HEK293 (cell line): ENCODE results near the gene PLCG2.

Source experiments
- CTCF ChIA-PET: fragments of 350-600 bp; formaldehyde crosslinking; extraction: SDS; loops from one replicate; lab custom pipeline; 2021; ENCODE audit warnings: antibody characterized with exemption; lab: Yijun Ruan, JAX
- POLR2A ChIA-PET: fragments of 300-600 bp; formaldehyde crosslinking; extraction: SDS; loops from one replicate; lab custom pipeline; 2020; ENCODE audit warnings: antibody characterized with exemption, inconsistent platforms; lab: Yijun Ruan, JAX
- H3K27ac ChIP-seq: fragments of 200-500 bp; sonication (Bioruptor generic); 2 replicates; pipeline ENCODE4 v1.5.1; 2014; ENCODE audit warnings: low read depth, low read length, control low read depth, inconsistent platforms; ENCODE audit errors: extremely low read depth
- H3K36me3 ChIP-seq, 2 experiments: fragments of 200-500 bp in 1 of 2; sonication (Bioruptor generic) in 1 of 2; 1 replicate in 1 of 2; 2 replicates in 1 of 2; pipeline ENCODE4 v1.5.1; 2014 to 2017; ENCODE audit warnings: inconsistent platforms in 2 of 2, low read length in 2 of 2; ENCODE audit not compliant: control insufficient read depth in 2 of 2, insufficient read depth in 1 of 2
- H3K4me1 ChIP-seq: fragments of 200-500 bp; sonication (Bioruptor generic); 2 replicates; pipeline ENCODE4 v1.5.1; 2014; ENCODE audit warnings: mild to moderate bottlenecking, low read length, inconsistent platforms; ENCODE audit not compliant: control insufficient read depth, insufficient read depth
- H3K4me3 ChIP-seq: 2 replicates; pipeline ENCODE4 v1.5.1; 2011; ENCODE audit warnings: low read depth, mild to moderate bottlenecking, control low read depth, low read length, moderate library complexity
- H3K9me3 ChIP-seq: fragments of 200-500 bp; sonication (Bioruptor generic); 2 replicates; pipeline ENCODE4 v1.5.1; 2014; ENCODE audit warnings: low read depth, low read length, inconsistent platforms; ENCODE audit not compliant: control insufficient read depth, insufficient read depth
- MYNN ChIP-seq: fragments of 450-650 bp; formaldehyde crosslinking; IDR thresholded peaks from 2 replicates; pipeline ENCODE4 v1.5.1; 2016; ENCODE audit warnings: missing biosample characterization, missing genetic modification characterization, borderline replicate concordance
- OVOL3 ChIP-seq: fragments of 450-650 bp; formaldehyde crosslinking; IDR thresholded peaks from 2 replicates; pipeline ENCODE4 v1.5.1; 2016; ENCODE audit warnings: missing biosample characterization, missing genetic modification characterization
- TCF7L2 ChIP-seq: IDR thresholded peaks from 2 replicates; pipeline ENCODE4 v1.6.1; 2011; ENCODE audit warnings: low read depth, mild to moderate bottlenecking, inconsistent platforms, low read length, moderate library complexity, borderline replicate concordance
- ZBTB7A ChIP-seq: fragments of 450-650 bp; formaldehyde crosslinking; IDR thresholded peaks from 2 replicates; pipeline ENCODE4 v1.5.1; 2016; ENCODE audit warnings: low read depth, missing biosample characterization, missing genetic modification characterization
- ZFHX2 ChIP-seq: fragments of 450-650 bp; formaldehyde crosslinking; conservative IDR thresholded peaks from 2 replicates; pipeline ENCODE4 v1.5.1; 2016; ENCODE audit warnings: missing biosample characterization, missing genetic modification characterization
- ZNF10 ChIP-seq: fragments of 450-650 bp; formaldehyde crosslinking; IDR thresholded peaks from 2 replicates; pipeline ENCODE4 v1.5.1; 2017; ENCODE audit warnings: missing biosample characterization, missing genetic modification characterization
- ZNF140 ChIP-seq: fragments of 450-650 bp; formaldehyde crosslinking; IDR thresholded peaks from 2 replicates; pipeline ENCODE4 v1.5.1; 2016; ENCODE audit warnings: missing biosample characterization, missing genetic modification characterization
- ZNF175 ChIP-seq: fragments of 450-650 bp; formaldehyde crosslinking; IDR thresholded peaks from 2 replicates; pipeline ENCODE4 v1.5.1; 2016; ENCODE audit warnings: missing biosample characterization, missing genetic modification characterization
- ZNF24 ChIP-seq: fragments of 450-650 bp; formaldehyde crosslinking; IDR thresholded peaks from 2 replicates; pipeline ENCODE4 v1.5.1; 2016; ENCODE audit warnings: missing biosample characterization, missing genetic modification characterization
- ZNF248 ChIP-seq: fragments of 450-650 bp; formaldehyde crosslinking; IDR thresholded peaks from 2 replicates; pipeline ENCODE4 v1.5.1; 2017; ENCODE audit warnings: missing biosample characterization, missing genetic modification characterization
- ZNF335 ChIP-seq: fragments of 450-650 bp; formaldehyde crosslinking; conservative IDR thresholded peaks from 2 replicates; pipeline ENCODE4 v1.5.1; 2016; ENCODE audit warnings: missing biosample characterization, missing genetic modification characterization
- ZNF510 ChIP-seq: fragments of 450-650 bp; formaldehyde crosslinking; IDR thresholded peaks from 2 replicates; pipeline ENCODE4 v1.5.1; 2018; ENCODE audit warnings: mild to moderate bottlenecking, missing genetic modification characterization, missing biosample characterization; ENCODE audit not compliant: insufficient replicate concordance
- ZNF544 ChIP-seq: fragments of 450-650 bp; formaldehyde crosslinking; IDR thresholded peaks from 2 replicates; pipeline ENCODE4 v1.5.0; 2017; ENCODE audit warnings: missing biosample characterization, missing genetic modification characterization
- ZNF549 ChIP-seq: fragments of 450-650 bp; IDR thresholded peaks from 2 replicates; pipeline ENCODE4 v1.5.1; 2018; ENCODE audit warnings: missing biosample characterization, missing genetic modification characterization, mild to moderate bottlenecking, inconsistent platforms, moderate library complexity
- ZNF555 ChIP-seq: fragments of 450-650 bp; formaldehyde crosslinking; conservative IDR thresholded peaks from 2 replicates; pipeline ENCODE4 v1.5.1; 2017; ENCODE audit warnings: missing biosample characterization, mild to moderate bottlenecking, missing genetic modification characterization, inconsistent platforms
- ZNF639 ChIP-seq: fragments of 450-650 bp; formaldehyde crosslinking; IDR thresholded peaks from 2 replicates; pipeline ENCODE4 v1.5.1; 2016; ENCODE audit warnings: missing biosample characterization, missing genetic modification characterization
- ZNF658 ChIP-seq: fragments of 450-650 bp; formaldehyde crosslinking; IDR thresholded peaks from 2 replicates; pipeline ENCODE4; 2016; ENCODE audit warnings: missing biosample characterization, missing genetic modification characterization
- ZNF670 ChIP-seq: fragments of 450-650 bp; formaldehyde crosslinking; IDR thresholded peaks from 2 replicates; pipeline ENCODE4 v1.5.1; 2016; ENCODE audit warnings: missing biosample characterization, missing genetic modification characterization, low read depth
- ZNF843 ChIP-seq: fragments of 450-650 bp; formaldehyde crosslinking; IDR thresholded peaks from 2 replicates; pipeline ENCODE4 v1.5.1; 2016; ENCODE audit warnings: missing biosample characterization, missing genetic modification characterization
- ZSCAN16 ChIP-seq: fragments of 450-650 bp; formaldehyde crosslinking; IDR thresholded peaks from 2 replicates; pipeline ENCODE4 v1.5.1; 2016; ENCODE audit warnings: missing biosample characterization, missing genetic modification characterization
- ZSCAN23 ChIP-seq: fragments of 450-650 bp; formaldehyde crosslinking; IDR thresholded peaks from 2 replicates; pipeline ENCODE4 v1.5.1; 2016; ENCODE audit warnings: missing biosample characterization, missing genetic modification characterization
- TF ChIP-seq, protein P1 (sequence below): fragments of 450-650 bp; formaldehyde crosslinking; IDR thresholded peaks from 2 replicates; pipeline ENCODE4 v1.5.1; 2017; ENCODE audit warnings: missing biosample characterization, missing genetic modification characterization
- TF ChIP-seq, protein P2 (sequence below): fragments of 450-650 bp; formaldehyde crosslinking; IDR thresholded peaks from 2 replicates; pipeline ENCODE4 v1.5.1; 2016; ENCODE audit warnings: missing biosample characterization, missing genetic modification characterization
- TF ChIP-seq, protein P3 (sequence below): fragments of 450-650 bp; formaldehyde crosslinking; IDR thresholded peaks from 2 replicates; pipeline ENCODE4 v1.5.1; 2016; ENCODE audit warnings: missing biosample characterization, missing genetic modification characterization, borderline replicate concordance

PLCG2 gene

GRCh38 chr16:81868057-81868748 is 89.1 kb downstream of the PLCG2 start:
- Histone ChIP-seq H3K9me3 (no peaks in the 10 kb centered on the region), H3K4me3 (no peak overlapping the region), H3K36me3 (no peaks in the 10 kb centered on the region), H3K4me1 (no peaks in the 10 kb centered on the region), H3K27ac (no peak overlapping the region)
- TF ChIP-seq ZNF658 (no peak), ZNF140 (tag by site-specific recombination) (no peak), ZBTB7A (no peak), ZNF335 (tag by site-specific recombination) (no peak), ZFHX2 (tag by site-specific recombination) (no peak), ZNF549 (no peak), ZSCAN23 (tag by site-specific recombination) (no peak), ZNF510 (tag by site-specific recombination) (no peak), ZNF175 (tag by site-specific recombination) (no peak), ZNF555 (tag by site-specific recombination) (no peak), OVOL3 (no peak), ZSCAN16 (tag by site-specific recombination) (no peak), ZNF843 (tag by site-specific recombination) (no peak), ZNF24 (tag by site-specific recombination) (no peak), ZNF544 (no peak), ZNF248 (tag by site-specific recombination) (no peak), MYNN (tag by site-specific recombination) (no peak)
- TF ChIP-seq, protein P1, sequence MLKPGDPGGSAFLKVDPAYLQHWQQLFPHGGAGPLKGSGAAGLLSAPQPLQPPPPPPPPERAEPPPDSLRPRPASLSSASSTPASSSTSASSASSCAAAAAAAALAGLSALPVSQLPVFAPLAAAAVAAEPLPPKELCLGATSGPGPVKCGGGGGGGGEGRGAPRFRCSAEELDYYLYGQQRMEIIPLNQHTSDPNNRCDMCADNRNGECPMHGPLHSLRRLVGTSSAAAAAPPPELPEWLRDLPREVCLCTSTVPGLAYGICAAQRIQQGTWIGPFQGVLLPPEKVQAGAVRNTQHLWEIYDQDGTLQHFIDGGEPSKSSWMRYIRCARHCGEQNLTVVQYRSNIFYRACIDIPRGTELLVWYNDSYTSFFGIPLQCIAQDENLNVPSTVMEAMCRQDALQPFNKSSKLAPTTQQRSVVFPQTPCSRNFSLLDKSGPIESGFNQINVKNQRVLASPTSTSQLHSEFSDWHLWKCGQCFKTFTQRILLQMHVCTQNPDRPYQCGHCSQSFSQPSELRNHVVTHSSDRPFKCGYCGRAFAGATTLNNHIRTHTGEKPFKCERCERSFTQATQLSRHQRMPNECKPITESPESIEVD (tag by site-specific recombination): no peak
- TF ChIP-seq, protein P2, sequence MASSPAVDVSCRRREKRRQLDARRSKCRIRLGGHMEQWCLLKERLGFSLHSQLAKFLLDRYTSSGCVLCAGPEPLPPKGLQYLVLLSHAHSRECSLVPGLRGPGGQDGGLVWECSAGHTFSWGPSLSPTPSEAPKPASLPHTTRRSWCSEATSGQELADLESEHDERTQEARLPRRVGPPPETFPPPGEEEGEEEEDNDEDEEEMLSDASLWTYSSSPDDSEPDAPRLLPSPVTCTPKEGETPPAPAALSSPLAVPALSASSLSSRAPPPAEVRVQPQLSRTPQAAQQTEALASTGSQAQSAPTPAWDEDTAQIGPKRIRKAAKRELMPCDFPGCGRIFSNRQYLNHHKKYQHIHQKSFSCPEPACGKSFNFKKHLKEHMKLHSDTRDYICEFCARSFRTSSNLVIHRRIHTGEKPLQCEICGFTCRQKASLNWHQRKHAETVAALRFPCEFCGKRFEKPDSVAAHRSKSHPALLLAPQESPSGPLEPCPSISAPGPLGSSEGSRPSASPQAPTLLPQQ (tag by site-specific recombination): no peak
- POLR2A ChIA-PET: no interaction called here
- CTCF ChIA-PET: no interaction called here

GRCh38 chr16:81869326-81869725 is 90.2 kb downstream of the PLCG2 start:
- no peaks in the 10 kb centered on the region for H3K36me3 ChIP-seq
- CTCF ChIA-PET: interaction anchor here (0.8 to 2.0 kb wide), 3 partner anchors 10 to 466 kb away, joined by 3 to 9 read pairs (median 4); no protein-coding TSS in a partner anchor
- no peaks in the 10 kb centered on the region for H3K9me3 ChIP-seq
- H3K4me1 ChIP-seq: no peaks in the 10 kb centered on the region
- no peak overlapping the region for H3K4me3 ChIP-seq
- no peak overlapping the region for H3K27ac ChIP-seq
- POLR2A ChIA-PET: no interaction called here
- TF ChIP-seq, protein P2 (tag by site-specific recombination): no peak
- TF ChIP-seq, protein P3, sequence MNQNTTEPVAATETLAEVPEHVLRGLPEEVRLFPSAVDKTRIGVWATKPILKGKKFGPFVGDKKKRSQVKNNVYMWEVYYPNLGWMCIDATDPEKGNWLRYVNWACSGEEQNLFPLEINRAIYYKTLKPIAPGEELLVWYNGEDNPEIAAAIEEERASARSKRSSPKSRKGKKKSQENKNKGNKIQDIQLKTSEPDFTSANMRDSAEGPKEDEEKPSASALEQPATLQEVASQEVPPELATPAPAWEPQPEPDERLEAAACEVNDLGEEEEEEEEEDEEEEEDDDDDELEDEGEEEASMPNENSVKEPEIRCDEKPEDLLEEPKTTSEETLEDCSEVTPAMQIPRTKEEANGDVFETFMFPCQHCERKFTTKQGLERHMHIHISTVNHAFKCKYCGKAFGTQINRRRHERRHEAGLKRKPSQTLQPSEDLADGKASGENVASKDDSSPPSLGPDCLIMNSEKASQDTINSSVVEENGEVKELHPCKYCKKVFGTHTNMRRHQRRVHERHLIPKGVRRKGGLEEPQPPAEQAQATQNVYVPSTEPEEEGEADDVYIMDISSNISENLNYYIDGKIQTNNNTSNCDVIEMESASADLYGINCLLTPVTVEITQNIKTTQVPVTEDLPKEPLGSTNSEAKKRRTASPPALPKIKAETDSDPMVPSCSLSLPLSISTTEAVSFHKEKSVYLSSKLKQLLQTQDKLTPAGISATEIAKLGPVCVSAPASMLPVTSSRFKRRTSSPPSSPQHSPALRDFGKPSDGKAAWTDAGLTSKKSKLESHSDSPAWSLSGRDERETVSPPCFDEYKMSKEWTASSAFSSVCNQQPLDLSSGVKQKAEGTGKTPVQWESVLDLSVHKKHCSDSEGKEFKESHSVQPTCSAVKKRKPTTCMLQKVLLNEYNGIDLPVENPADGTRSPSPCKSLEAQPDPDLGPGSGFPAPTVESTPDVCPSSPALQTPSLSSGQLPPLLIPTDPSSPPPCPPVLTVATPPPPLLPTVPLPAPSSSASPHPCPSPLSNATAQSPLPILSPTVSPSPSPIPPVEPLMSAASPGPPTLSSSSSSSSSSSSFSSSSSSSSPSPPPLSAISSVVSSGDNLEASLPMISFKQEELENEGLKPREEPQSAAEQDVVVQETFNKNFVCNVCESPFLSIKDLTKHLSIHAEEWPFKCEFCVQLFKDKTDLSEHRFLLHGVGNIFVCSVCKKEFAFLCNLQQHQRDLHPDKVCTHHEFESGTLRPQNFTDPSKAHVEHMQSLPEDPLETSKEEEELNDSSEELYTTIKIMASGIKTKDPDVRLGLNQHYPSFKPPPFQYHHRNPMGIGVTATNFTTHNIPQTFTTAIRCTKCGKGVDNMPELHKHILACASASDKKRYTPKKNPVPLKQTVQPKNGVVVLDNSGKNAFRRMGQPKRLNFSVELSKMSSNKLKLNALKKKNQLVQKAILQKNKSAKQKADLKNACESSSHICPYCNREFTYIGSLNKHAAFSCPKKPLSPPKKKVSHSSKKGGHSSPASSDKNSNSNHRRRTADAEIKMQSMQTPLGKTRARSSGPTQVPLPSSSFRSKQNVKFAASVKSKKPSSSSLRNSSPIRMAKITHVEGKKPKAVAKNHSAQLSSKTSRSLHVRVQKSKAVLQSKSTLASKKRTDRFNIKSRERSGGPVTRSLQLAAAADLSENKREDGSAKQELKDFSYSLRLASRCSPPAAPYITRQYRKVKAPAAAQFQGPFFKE (tag by site-specific recombination): no peak
- TF ChIP-seq TCF7L2: no peak
- TF ChIP-seq ZNF10 (tag by site-specific recombination): no peak
- no peak for TF ChIP-seq ZNF639 (tag by site-specific recombination)
- no peak for TF ChIP-seq ZNF670
